GM23248 (cell line): ENCODE measurements around the gene ASPHD2.
"Not testable (repeated sequence)": the region's sequence is repeated elsewhere in the genome, so short reads cannot be mapped to it uniquely, and the experiment has no call there.

Experiments used
- EZH2 ChIP-seq: fragments of 200-600 bp; sonication (generic); IDR thresholded peaks from 2 replicates; pipeline ENCODE4 v1.6.1; 2018; ENCODE audit warnings: antibody characterized with exemption, mild to moderate bottlenecking; ENCODE audit not compliant: insufficient read depth, poor library complexity, severe bottlenecking
- EZH2phosphoT487 ChIP-seq: fragments of 200-600 bp; sonication (generic); IDR thresholded peaks from 2 replicates; pipeline ENCODE4 v1.6.1; 2018; ENCODE audit warnings: antibody characterized with exemption, moderate library complexity, mild to moderate bottlenecking, low read depth; ENCODE audit not compliant: insufficient read depth

DNA sequence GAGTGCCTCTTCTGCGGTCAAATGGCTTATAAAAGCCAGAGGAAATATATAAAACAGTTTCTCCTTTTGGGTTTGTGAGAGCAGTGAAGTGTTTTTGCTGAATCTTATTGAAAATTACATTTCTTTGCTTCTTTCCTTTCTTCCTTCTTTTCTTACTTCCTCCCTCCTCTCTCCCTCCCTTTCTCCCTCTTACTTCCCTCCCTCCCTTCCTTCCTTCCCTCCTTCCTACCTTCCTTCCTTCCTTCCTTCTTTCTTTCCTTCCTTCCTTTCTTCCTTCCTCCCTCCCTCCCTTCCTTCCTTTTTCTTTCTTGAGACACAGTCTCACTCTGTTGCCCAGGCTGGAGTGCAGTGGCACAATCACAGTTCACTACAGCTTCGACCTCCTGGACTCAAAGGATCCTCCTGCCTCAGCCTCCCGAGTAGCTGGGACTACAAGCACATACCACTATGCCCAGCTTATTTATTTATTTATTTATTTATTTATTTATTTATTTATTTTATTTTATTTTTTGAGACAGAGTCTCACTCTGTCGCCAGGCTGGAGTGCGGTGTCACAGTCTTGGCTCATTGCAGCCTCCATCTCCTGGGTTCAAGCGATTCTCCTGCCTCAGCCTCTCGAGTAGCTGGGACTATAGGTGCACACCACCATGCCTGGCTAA, 20.4 kb upstream of the ASPHD2 start:
- not testable (repeated sequence) for TF ChIP-seq EZH2, EZH2phosphoT487
